ENCODE measurements around the gene HMGCS2. TPM values are rescaled to one million over a fixed set of nuclear protein-coding genes. Genes with fewer than 3 reads are reported as not detected.

Gene HMGCS2
- total RNA-seq, 1 donor from 2014 or later = 0.51 TPM

DNA sequence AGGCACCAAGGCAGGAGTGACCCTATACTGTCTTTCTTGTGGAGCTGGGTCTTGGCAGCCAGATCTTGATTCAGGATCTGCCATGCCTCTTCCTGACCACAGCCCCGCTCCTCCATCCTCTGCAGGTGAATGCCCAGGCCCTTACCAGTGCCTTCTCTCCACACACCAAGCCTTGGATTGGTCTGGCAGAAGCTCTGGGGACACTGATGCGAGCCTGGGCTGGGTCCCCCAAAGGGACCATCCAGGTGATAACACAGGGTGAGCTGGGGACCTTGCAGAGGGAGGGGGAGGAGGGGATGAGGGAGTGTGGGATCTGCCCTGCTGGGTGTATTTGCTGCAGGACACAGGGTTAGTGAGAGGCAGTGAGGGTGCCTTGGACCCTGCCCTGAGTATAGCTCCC lies 28.4 kb downstream of the HMGCS2 start:
- no peak for TF ChIP-seq CTCF (IDR thresholded peaks at IDR 0.05; ENCODE audit: unreplicated experiment)
- Mint-ChIP-seq H3K4me1 (peaks cover 21% of the 10 kb centered on the region), H3K36me3 (peaks cover 40% of the 10 kb centered on the region), H3K27ac (no peak overlapping the region), H3K9me3 (no peaks in the 10 kb centered on the region), H3K4me3 (no peak overlapping the region), H3K27me3 (ENCODE audit: low read depth) (no peaks in the 10 kb centered on the region)
- no peak for DNase-seq (ENCODE audit: low spot score in 2 of 2, unreplicated experiment in 2 of 2)

- DNase-seq (ENCODE audit: low spot score in 2 of 2, unreplicated experiment in 2 of 2) = no peak
- H3K4me3 Mint-ChIP-seq = no peak overlapping the region
- peaks cover 21% of the 10 kb centered on the region for H3K4me1 Mint-ChIP-seq
- no peak for TF ChIP-seq CTCF (IDR thresholded peaks at IDR 0.05; ENCODE audit: unreplicated experiment)
- peaks cover 46% of the 10 kb centered on the region for H3K36me3 Mint-ChIP-seq
- H3K9me3 Mint-ChIP-seq = no peaks in the 10 kb centered on the region
- peak overlapping the region; percentile 61 for H3K27ac Mint-ChIP-seq
- no peaks in the 10 kb centered on the region for H3K27me3 Mint-ChIP-seq (ENCODE audit: low read depth)
Observed at GRCh38 chr1:119739150-119739549, 29.6 kb downstream of the HMGCS2 start.

GRCh38 chr1:119738100-119738720 lies 30.5 kb downstream of the HMGCS2 start:
- no peak for TF ChIP-seq CTCF (IDR thresholded peaks at IDR 0.05; ENCODE audit: unreplicated experiment)
- no peak overlapping the region for H3K4me3 Mint-ChIP-seq
- H3K9me3 Mint-ChIP-seq = no peaks in the 10 kb centered on the region
- no peaks in the 10 kb centered on the region for H3K27me3 Mint-ChIP-seq (ENCODE audit: low read depth)
- peaks cover 21% of the 10 kb centered on the region for H3K4me1 Mint-ChIP-seq
- peak overlapping the region; percentile 2 for H3K27ac Mint-ChIP-seq
- H3K36me3 Mint-ChIP-seq = peaks cover 42% of the 10 kb centered on the region
- DNase-seq (ENCODE audit: low spot score in 2 of 2, unreplicated experiment in 2 of 2) = no peak

GRCh38 chr1:119737040-119737682 lies 31.5 kb downstream of the HMGCS2 start:
- Mint-ChIP-seq H3K4me1 (peaks cover 21% of the 10 kb centered on the region), H3K4me3 (no peak overlapping the region), H3K36me3 (peaks cover 38% of the 10 kb centered on the region), H3K9me3 (no peaks in the 10 kb centered on the region), H3K27me3 (ENCODE audit: low read depth) (no peaks in the 10 kb centered on the region), H3K27ac (no peak overlapping the region)
- no peak for DNase-seq (ENCODE audit: low spot score in 2 of 2, unreplicated experiment in 2 of 2)
- no peak for TF ChIP-seq CTCF (IDR thresholded peaks at IDR 0.05; ENCODE audit: unreplicated experiment)

DNA sequence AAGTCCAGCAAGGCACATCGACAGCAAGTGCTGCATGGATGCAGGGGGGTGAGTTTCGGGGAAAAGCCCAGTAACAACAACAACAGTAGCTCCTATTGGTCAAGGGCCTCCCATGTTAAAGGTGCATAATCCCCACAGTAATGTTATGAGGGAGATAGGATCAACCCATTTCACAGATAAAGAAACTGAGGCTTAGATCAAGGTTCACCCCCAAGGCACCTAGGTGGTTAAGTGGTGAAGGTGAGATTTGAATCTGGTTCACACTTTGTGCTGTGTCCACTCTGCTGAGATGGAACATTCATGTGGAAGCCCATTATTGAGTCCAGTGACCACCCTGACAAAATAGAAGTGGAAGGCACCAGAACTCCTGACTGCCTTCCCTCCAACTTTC lies 32.1 kb downstream of the HMGCS2 start:
- Mint-ChIP-seq H3K4me1 (peaks cover 21% of the 10 kb centered on the region), H3K4me3 (no peak overlapping the region), H3K9me3 (no peaks in the 10 kb centered on the region), H3K36me3 (peaks cover 33% of the 10 kb centered on the region), H3K27ac (no peak overlapping the region), H3K27me3 (ENCODE audit: low read depth) (no peaks in the 10 kb centered on the region)
- no peak for TF ChIP-seq CTCF (IDR thresholded peaks at IDR 0.05; ENCODE audit: unreplicated experiment)
- DNase-seq (ENCODE audit: low spot score in 2 of 2, unreplicated experiment in 2 of 2) = no peak

Measured in mesothelial cell of epicardium (in vitro differentiated cells).